H1 (cell line): Measurements from ENCODE around the gene IL1RAP. TPM values are rescaled to one million over a fixed set of nuclear protein-coding genes. Genes with fewer than 3 reads are reported as not detected.

ENCODE experiments used
- HDAC2 ChIP-seq, 2 experiments: fragments of 300-600 bp in 1 of 2; sonication (generic) in 1 of 2; IDR thresholded peaks; 2 replicates each; pipeline ENCODE4 v1.6.1; 2011 to 2012; ENCODE audit warnings: low read depth in 2 of 2, low read length in 2 of 2, mild to moderate bottlenecking in 2 of 2, moderate library complexity in 2 of 2, borderline replicate concordance in 1 of 2, inconsistent platforms in 1 of 2
- KDM5A ChIP-seq: fragments of 200-600 bp; IDR thresholded peaks from 2 replicates; pipeline ENCODE4 v1.7.1; 2012; ENCODE audit warnings: mild to moderate bottlenecking, low read length, inconsistent platforms, mixed read lengths
- NRF1 ChIP-seq: IDR thresholded peaks from 2 replicates; pipeline ENCODE4 v1.6.1; 2011; ENCODE audit warnings: mild to moderate bottlenecking, low read depth, low read length, improper control_type of control experiment
- SAP30 ChIP-seq: fragments of 300-600 bp; sonication (generic); IDR thresholded peaks from 2 replicates; pipeline ENCODE4 v1.7.1; 2012; ENCODE audit warnings: low read length, moderate library complexity, mild to moderate bottlenecking, inconsistent platforms; ENCODE audit not compliant: insufficient read depth, insufficient replicate concordance
- SP2 ChIP-seq: IDR thresholded peaks from 2 replicates; pipeline ENCODE4 v1.6.1; 2012; ENCODE audit warnings: mild to moderate bottlenecking, low read length, inconsistent platforms
- YY1 ChIP-seq: IDR thresholded peaks from 2 replicates; pipeline ENCODE4 v1.6.1; 2011; ENCODE audit warnings: low read depth, mild to moderate bottlenecking, low read length
- polyA plus RNA-seq, 7 experiments: library from polyadenylated mRNA; depleted of rRNA in 3 of 7; stranded (reverse) in 5 of 7; unstranded in 2 of 7; fragments of >200 nt in 5 of 7; fragments of 200-250 nt in 2 of 7; gene quantifications; 1 replicate in 5 of 7; 2 replicates in 1 of 7; 4 replicates in 1 of 7; pipeline versions ENCODE4 v1.2.1 to v1.2.3, GENCODE V29; 2011 to 2013; ENCODE audit warnings: missing spikeins in 2 of 7, mixed read lengths in 2 of 7
- total RNA-seq: library from RNA; stranded (reverse); fragmentation: NEBNext Ultra II Directional; extraction: Animal tissue kit (Norgen Biotek cat#: 25700); gene quantifications from 2 replicates; pipeline ENCODE4 v1.2.1, GENCODE V29; 2021

IL1RAP gene
- total and polyA plus RNA-seq, 2 of the 8 experiments (the other 6 are each of a cell fraction or from before 2014, with no cell fraction given), result 2.4 to 3.9 TPM

DNA sequence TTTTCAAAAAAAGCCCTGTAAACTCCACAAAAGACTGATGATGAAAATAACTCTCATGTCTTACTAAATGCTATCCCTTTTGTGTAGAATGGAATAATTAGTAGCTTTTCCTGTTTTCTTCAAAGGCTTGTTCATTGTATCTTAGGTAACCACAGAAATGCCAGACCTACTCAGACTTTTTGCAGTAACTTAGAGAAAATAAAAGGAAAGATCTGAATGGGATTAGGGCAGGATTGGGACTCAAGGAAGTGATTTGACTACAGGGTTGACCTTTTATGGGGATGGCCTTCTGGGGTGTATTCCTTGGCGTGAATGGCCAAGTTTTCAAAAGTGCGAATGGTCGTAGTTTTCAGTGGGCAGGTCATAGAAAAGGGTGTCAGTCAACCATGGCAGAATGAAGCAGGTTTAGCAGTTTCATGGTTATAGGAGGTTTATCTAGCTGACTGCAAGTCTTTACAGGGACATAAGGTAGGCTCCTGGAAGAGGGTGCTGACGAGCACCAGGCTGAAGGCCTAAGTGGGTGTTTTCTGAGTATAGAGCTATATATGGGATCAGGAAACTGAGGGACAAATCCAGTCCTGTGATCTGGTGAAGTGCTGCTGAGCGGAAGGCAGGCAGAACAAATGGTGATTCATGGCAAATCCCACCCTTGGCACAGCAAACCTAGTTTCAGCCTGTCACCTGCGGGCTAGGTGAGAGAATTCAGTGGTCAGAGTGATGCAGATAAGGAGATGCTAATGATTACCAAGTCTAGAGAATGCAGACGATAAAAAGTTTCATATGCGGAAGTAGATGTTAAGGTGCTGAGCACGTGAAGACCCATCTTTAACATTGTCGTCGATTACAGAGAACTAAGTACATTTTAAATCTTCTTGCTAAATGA is 46.4 kb downstream of the IL1RAP start (continued):
- TF ChIP-seq YY1 (no peak), KDM5A (no peak), SP2 (no peak), HDAC2 (IDR thresholded peaks at IDR 0.05; ENCODE audit: borderline replicate concordance in 1 of 2, low read depth in 2 of 2, low read length in 2 of 2) (no peak), SAP30 (no peak), NRF1 (no peak)
